Stimulated activated CD8-positive, alpha-beta memory T cell treated with anti-CD3 and anti-CD28 coated beads, Interleukin-15, amount 100 ng/mL, for 1 hour (primary cell): ENCODE measurements around the gene RORC.
"Not testable (repeated sequence)": the region's sequence is repeated elsewhere in the genome, so short reads cannot be mapped to it uniquely, and the experiment has no call there.

Source experiments
- DNase-seq: peaks from one replicate; pipeline ENCODE4 v3.0.0-alpha.2; 2020; ENCODE audit warnings: low read depth

The RORC gene

DNA sequence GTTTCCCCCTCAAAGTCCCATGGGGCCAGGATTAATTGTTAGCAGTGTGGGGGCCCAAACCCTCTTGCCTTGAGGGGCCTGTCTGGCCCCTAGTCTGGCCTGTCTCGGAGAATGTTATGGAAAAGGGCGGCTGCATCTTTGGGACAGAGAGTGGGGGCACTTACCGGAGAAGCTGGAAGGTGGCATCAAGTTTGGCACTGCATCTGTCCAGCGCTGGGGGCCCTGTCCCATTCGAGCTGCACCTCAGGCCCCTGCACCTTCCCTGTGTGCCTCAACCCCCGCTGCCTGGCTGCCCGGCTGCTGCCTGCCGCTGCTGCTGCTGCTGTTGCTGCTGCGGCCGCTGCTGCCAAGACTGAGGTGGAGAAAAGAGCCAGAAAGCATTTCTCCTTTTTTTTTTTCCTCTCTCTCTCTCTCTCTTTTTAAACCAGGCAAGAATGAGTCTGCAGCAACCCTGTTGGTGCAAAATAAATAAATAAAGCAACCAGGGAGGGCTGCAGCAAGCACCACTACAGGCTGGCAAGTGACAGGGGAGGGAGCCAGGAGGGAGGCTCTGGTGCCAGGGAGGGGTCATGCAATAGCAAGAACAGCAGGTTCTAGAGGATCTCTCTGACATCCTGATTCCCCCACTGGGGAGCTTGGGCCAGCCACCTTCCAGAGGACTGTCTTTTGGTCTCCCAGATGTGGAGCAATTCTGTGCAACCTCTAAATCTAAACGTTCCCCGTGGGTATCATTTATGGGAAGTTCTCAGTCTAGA is 26.4 kb downstream of the RORC start, which contains the start of gene LINGO4:
Gene LINGO4 (minus strand): TSS at position 354 of the 755 bp plus-strand sequence. CDS start 2,715 bp downstream, outside the sequence.
- no peak for DNase-seq

- no peak for DNase-seq
Observed at GRCh38 chr1:151803915-151804314, 27.7 kb downstream of the RORC start.

DNA sequence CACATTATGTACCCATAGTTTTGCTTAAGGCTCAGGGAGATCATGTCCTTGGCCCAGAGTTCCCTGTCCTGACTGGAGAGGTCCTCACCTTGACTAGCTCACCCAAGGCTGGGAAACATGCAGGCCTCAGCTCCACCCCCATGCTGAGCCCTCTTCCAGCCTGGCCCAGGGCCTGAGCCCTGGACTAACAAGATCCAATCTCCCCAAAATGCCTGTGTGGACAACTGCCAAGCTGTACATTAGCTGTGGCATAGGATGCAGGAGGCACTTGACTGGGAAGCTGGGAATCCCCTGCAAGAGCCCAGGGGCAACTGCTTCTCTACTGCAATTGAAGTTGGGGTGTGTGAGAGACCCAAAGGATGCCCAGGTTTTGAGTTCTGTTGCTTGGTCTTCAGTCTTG is 28.4 kb downstream of the RORC start:
- no peak for DNase-seq

GRCh38 chr1:151802372-151802771 is 29.2 kb downstream of the RORC start:
- no peak for DNase-seq

GRCh38 chr1:151801846-151802245 is 29.8 kb downstream of the RORC start:
- DNase-seq: no peak

DNA sequence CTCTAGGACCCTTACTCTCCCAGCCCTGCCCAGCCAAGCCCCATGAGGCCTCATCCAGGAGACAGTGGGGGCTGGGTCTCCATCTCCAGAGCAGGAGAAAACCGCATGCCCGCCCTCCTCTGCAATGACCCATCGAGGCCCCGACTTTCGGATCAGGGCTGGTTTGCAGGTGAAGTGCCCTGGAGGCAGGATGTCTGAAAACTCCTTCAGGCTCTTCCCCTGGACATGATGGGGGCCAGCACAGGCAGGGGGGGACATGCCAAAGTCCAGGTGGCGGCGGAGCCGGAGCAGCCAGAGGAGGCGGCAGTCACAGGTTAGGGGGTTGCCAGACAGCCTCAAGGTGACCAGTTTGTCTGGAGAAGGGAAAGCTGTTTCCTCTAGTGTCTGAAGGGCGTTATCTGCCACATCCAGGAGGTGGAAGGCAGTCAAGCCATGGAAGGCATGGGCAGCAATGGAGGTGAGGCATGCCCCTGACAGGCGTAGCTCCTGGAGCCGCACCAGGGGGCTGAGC is 30.2 kb downstream of the RORC start:
- DNase-seq: no peak

- no peak for DNase-seq
Observed at GRCh38 chr1:151800830-151801229, 30.8 kb downstream of the RORC start.

GRCh38 chr1:151799179-151800022 is 32.2 kb downstream of the RORC start:
- DNase-seq: no peak

- DNase-seq: no peak
Observed at GRCh38 chr1:151798571-151798970, 33.0 kb downstream of the RORC start.

- no peak for DNase-seq
Observed at GRCh38 chr1:151790940-151791651, 40.5 kb downstream of the RORC start.

- peak; percentile 93 for DNase-seq
Observed at GRCh38 chr1:151790071-151790939, 41.3 kb downstream of the RORC start, which contains the start of gene TDRKH. TDRKH (minus strand) TSS chr1:151790500; CDS start chr1:151783022, 7,478 bp downstream.

DNA sequence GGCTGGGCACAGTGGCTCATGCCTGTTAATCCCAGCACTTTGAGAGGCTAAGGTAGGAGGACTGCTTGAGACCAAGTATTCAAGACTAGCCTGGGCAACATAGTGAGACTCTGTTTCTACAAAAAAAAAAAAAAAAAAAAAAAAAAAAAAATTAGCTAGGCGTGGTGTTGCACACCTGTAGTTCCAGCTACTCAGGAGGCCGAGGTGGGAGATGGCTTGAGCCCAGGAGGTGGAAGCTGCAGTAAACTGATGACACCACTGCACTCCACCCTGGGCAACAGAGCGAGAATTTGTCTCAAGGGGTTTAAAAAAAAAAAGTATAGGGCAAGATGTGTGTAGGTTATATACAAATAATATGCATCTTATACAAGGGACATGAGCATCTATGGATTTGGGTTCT is 43.9 kb downstream of the RORC start:
- no peak for DNase-seq

DNA sequence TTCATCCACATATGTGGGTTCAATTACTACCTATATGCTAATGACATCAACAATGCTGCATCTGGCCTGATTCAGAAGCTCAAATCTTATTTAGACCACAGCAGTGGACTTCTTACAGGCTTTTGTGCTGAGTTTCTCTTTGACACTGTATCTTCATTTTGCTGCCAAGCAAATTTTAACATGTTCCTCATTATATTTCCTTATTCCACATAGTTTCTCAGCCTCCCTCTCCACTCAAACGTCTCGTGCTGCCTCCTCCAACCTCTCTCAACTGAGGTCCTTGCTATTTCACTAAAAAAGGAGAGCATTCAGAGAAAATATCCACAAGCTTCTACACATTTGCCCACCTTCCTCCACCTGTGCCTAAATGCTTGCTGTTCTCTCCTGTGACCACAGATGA is 47.8 kb downstream of the RORC start:
- DNase-seq: no peak

DNA sequence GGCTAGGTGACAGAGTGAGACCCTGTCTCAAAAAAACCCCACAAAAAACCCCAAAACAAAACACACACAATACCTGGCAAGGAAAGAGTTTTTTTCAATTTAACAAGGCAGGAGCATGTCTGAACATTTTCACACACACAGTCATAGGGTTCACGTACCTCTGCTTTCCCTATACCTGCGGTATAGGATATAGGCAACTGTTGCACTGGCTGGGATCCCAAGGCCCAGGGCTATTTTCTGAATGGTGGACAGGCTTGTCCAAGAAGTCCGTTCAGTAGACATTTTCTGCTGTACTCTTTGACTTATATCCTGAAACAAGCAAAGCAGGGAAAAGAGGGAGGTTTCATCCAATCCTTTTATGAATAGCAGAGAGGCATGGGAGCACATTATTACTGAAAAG is 48.9 kb downstream of the RORC start:
- DNase-seq: no peak

DNA sequence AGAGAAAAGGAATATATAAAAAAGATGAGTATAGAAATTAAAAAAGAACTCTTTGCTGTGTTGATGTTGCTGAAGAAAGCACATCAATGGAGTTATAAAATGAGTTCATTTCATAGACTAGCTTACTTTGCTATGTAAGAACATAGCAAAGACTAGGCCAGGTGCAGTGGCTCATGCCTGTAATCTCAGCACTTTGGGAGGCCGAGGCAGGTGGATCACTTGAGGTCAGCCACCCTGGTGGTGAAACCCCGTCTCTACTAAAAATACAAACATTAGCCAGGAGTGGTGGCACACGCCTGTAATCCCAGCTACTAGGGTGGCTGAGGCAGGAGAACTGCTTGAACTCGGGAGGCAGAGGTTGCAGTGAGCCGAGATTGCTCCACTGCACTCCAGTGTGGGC is 49.6 kb downstream of the RORC start:
- not testable (repeated sequence) for DNase-seq

- DNase-seq: not testable (repeated sequence)
Observed at GRCh38 chr1:151780736-151781135, 50.9 kb downstream of the RORC start.

GRCh38 chr1:151779852-151780251 is 51.8 kb downstream of the RORC start:
- DNase-seq: no peak

- DNase-seq: no peak
Observed at GRCh38 chr1:151777317-151777716, 54.3 kb downstream of the RORC start.

DNA sequence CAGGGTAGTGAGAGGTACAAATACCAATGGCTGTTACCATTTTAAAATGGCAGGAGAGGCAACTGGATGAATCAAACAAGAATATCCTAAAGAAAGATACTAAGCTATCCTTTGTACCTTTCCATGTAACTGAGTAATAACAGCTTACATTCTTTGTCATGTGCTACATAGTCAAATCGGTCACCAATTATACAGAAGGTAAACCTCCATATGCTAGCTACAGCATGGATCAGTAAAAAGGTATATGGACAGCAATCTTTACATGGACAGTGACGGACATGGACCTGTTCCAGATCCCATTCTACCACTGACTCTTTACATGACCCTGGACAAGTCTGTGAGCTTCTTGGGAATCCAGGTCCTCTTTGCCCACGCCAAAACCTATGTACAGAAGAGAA is 54.9 kb downstream of the RORC start:
- DNase-seq: no peak

DNA sequence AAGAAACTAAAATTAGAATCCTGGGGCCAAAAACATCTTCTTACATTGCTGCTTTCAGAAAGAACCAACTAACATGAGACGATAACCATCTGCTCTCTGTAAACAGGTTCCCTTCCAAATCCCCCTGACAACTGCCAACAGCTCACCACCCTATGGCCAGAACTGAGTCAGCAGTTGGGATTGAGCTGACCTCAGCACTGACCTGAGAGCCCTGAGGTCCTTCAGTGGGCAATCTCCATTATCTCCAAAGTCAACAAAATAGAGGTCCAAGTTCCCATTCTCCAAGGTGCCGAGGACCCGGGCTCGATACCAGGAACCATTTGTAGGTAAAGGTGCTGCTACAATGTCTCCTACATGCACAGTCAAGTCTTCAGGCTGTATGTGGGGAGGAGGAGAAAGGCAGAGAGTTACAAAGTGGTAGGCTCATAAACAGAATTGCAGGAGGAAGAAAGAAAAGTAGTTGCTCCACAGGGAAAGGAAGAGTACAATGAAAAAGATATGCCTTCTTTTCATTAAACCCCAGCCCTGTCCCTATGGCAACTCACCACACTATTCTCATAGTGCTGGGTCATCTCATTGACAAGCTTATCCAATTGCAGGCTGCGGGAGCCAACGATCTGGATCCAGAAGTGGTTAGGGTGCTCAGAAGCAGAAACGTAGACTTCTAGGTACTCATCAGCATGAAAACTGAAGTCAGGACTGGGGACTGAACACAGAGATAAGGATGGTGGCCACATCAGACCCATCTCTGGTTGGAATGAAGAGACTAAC is 55.5 kb downstream of the RORC start:
- DNase-seq: no peak
